GM19395 (cell line): ENCODE data around the gene C4A.
"Not testable (repeated sequence)": the region's sequence is repeated elsewhere in the genome, so short reads cannot be mapped to it uniquely, and the experiment has no call there.

Experiments used
- ATAC-seq: cut with Tn5 transposase; IDR thresholded peaks from one replicate; pipeline ENCODE4 v1.9.1; 2021; ENCODE audit warnings: mild to moderate bottlenecking, moderate library complexity; ENCODE audit not compliant: unreplicated experiment

C4A gene

DNA sequence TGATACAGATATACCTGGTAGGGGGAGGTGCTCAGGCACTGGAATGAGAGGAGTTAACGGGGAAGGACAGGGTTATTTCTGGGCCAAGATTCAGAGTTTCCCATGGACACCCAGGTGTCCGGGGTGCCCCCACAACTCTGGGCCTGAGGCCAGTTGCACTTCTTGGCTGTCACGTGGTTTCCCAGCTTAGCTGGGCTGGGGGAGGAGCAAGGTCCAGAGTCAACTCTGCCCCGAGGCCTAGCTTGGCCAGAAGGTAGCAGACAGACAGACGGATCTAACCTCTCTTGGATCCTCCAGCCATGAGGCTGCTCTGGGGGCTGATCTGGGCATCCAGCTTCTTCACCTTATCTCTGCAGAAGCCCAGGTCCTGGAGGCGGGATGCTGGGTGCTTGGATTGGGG is 32.7 kb downstream of the C4A start, which contains the start of gene C4B:
Gene C4B (plus strand): TSS at position 249 of the 400 bp plus-strand sequence. CDS start 51 bp downstream, at position 300.
- not testable (repeated sequence) for ATAC-seq

DNA sequence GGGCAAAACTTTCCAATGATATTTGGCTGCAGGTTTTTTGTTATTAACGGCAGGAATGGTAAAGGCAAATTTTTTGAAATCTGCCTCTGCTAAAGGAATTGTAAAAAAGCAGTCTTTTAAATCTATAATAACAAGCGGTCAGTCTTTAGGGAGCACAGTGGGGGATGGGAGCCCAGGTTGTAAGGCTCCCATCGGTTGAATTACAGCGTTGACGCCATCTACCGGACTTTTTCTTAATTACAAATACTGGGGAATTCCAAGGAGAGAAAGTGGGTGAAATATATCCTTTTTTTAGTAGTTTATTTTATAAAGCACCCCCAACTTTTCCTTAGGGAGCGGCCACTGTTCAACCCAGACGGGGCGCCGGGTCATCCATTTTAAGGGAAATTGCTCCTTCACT is 40.2 kb downstream of the C4A start:
- not testable (repeated sequence) for ATAC-seq

DNA sequence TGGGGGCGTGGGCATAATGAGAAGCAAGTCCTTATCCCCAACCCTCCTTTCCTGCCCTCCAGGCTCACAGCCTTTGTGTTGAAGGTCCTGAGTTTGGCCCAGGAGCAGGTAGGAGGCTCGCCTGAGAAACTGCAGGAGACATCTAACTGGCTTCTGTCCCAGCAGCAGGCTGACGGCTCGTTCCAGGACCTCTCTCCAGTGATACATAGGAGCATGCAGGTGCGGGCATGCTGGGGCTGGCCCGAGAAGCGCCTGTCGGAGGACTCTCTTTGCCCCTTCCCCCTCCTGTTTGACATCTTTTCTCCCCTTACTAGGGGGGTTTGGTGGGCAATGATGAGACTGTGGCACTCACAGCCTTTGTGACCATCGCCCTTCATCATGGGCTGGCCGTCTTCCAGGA is 46.8 kb downstream of the C4A start:
- ATAC-seq = not testable (repeated sequence)

DNA sequence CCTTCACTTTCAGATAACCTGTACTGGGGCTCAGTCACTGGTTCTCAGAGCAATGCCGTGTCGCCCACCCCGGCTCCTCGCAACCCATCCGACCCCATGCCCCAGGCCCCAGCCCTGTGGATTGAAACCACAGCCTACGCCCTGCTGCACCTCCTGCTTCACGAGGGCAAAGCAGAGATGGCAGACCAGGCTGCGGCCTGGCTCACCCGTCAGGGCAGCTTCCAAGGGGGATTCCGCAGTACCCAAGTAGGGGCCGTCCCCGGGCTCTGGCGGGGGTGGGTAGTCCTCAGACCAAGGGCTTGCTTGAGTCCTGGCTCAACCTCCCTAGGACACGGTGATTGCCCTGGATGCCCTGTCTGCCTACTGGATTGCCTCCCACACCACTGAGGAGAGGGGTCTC is 47.7 kb downstream of the C4A start:
- not testable (repeated sequence) for ATAC-seq

DNA sequence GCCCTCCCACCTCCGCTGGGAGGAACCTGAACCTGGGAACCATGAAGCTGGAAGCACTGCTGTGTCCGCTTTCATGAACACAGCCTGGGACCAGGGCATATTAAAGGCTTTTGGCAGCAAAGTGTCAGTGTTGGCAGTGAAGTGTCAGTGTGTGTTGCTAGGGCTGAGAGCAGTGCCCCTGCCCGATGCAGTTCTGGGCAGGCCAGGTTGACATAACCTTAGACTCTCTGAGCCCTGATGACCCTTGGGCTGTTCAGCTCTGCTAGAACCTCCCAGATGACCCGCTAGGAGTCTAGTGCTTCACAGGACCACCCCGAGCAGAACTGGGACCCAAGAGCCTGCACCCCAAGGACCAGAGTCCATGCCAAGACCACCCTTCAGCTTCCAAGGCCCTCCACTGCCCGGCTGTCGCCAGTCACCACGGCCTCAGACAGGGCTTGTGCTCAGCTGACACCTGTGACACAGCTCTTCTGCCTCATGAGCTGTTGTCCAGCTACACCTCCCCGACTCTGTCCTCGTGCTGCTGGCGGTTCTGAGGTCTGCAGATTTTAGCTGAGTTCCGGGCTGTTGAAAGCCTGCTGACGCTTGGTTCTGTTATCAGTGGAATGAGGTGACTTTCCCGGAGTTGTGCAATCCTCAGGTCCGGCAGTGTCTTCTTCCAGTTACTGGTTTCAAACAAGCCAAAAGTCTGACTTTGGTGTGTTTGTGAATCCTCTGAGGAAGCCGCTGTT is 53.6 kb downstream of the C4A start:
- not testable (repeated sequence) for ATAC-seq

DNA sequence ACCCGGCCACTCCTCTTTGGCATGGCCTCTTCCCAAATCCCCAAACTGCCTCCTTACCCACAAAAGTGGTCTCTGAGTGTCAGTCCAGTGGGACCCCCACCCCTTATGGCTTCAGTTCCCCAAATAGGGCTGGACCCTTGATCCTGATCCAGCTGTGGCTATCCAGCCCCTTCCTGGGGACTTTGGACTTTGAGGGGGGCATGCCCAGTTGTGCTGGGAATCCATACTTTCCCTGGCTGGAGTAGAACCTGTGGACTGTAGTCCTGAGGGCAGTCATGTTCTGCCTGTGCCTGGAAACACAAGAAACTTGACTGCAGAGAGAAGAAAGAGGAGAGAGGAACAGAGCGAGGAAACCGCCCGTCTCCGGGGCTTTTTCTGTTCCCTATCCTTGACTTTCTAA is 55.3 kb downstream of the C4A start:
- not testable (repeated sequence) for ATAC-seq

DNA sequence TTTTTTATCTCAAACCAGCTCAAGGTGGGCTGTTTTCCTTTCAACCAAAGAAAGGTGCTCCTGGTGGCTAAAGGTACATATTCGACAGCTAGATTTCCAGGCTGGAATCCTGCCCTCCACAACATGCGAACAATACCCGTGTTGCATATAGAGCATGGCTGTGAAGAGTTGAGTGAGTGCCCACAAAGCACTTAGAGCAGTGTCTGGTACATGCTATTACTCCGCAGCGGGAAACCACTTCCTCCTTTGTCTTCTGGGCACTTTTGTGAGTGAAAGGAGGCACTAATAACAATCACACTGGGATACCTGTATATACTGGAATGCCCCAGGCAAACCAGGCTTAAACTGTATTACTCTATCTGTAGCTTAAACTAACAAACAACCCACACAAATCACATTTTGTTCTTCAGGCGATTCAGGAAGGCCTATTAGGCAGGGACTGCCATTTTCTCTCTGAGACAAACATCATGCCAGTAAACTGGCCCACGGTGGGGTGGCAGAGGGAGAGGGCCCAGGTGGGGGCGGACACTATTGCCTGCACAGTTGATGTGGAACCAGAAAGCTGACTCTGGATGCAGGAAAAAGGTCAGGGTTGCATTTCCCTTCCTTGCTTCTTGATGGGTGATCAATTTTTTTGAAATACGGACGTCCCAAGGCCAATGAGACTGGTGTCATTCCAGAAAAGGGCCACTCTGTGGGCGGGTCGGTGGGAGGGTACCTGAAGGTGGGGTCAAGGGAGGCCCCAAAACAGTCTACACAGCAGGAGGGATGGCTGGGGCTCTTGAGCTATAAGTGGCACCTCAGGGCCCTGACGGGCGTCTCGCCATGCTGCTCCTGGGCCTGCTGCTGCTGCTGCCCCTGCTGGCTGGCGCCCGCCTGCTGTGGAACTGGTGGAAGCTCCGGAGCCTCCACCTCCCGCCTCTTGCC is 56.0 kb downstream of the C4A start, which contains the start of gene CYP21A2:
Gene CYP21A2 (plus strand): TSS at position 818 of the 927 bp plus-strand sequence. CDS start 8 bp downstream, at position 826.
- not testable (repeated sequence) for ATAC-seq

DNA sequence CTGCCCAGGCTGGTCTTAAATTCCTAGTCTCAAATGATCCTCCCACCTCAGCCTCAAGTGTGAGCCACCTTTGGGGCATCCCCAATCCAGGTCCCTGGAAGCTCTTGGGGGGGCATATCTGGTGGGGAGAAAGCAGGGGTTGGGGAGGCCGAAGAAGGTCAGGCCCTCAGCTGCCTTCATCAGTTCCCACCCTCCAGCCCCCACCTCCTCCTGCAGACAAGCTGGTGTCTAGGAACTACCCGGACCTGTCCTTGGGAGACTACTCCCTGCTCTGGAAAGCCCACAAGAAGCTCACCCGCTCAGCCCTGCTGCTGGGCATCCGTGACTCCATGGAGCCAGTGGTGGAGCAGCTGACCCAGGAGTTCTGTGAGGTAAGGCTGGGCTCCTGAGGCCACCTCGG is 57.0 kb downstream of the C4A start:
- not testable (repeated sequence) for ATAC-seq

DNA sequence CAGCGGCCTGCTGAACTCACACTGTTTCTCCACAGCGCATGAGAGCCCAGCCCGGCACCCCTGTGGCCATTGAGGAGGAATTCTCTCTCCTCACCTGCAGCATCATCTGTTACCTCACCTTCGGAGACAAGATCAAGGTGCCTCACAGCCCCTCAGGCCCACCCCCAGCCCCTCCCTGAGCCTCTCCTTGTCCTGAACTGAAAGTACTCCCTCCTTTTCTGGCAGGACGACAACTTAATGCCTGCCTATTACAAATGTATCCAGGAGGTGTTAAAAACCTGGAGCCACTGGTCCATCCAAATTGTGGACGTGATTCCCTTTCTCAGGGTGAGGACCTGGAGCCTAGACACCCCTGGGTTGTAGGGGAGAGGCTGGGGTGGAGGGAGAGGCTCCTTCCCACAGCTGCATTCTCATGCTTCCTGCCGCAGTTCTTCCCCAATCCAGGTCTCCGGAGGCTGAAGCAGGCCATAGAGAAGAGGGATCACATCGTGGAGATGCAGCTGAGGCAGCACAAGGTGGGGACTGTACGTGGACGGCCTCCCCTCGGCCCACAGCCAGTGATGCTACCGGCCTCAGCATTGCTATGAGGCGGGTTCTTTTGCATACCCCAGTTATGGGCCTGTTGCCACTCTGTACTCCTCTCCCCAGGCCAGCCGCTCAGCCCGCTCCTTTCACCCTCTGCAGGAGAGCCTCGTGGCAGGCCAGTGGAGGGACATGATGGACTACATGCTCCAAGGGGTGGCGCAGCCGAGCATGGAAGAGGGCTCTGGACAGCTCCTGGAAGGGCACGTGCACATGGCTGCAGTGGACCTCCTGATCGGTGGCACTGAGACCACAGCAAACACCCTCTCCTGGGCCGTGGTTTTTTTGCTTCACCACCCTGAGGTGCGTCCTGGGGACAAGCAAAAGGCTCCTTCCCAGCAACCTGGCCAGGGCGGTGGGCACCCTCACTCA is 57.7 kb downstream of the C4A start:
- ATAC-seq = not testable (repeated sequence)

DNA sequence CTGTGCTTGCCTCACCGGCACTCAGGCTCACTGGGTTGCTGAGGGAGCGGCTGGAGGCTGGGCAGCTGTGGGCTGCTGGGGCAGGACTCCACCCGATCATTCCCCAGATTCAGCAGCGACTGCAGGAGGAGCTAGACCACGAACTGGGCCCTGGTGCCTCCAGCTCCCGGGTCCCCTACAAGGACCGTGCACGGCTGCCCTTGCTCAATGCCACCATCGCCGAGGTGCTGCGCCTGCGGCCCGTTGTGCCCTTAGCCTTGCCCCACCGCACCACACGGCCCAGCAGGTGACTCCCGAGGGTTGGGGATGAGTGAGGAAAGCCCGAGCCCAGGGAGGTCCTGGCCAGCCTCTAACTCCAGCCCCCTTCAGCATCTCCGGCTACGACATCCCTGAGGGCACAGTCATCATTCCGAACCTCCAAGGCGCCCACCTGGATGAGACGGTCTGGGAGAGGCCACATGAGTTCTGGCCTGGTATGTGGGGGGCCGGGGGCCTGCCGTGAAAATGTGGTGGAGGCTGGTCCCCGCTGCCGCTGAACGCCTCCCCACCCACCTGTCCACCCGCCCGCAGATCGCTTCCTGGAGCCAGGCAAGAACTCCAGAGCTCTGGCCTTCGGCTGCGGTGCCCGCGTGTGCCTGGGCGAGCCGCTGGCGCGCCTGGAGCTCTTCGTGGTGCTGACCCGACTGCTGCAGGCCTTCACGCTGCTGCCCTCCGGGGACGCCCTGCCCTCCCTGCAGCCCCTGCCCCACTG is 58.6 kb downstream of the C4A start:
- ATAC-seq = not testable (repeated sequence)

DNA sequence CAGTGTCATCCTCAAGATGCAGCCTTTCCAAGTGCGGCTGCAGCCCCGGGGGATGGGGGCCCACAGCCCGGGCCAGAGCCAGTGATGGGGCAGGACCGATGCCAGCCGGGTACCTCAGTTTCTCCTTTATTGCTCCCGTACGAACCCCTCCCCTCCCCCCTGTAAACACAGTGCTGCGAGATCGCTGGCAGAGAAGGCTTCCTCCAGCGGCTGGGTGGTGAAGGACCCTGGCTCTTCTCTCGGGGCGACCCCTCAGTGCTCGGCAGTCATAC is 59.1 kb downstream of the C4A start:
- ATAC-seq = not testable (repeated sequence)

DNA sequence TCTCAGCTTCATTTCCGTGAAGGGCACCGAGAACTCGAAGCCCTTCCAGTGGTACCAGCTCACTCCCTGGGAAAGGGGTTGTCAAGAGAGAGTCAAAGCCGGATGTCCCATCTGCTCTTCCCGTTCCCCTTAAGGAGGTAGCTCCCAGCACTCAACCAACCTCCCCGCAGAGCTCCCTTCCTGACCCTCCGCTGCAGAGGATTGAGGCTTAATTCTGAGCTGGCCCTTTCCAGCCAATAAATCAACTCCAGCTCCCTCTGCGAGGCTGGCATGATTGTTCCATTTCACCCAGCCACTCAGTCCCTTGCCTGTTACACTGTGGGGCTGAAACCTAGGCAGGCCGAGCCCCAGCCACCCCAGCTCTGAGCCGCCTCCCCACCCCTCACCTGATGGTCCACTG is 59.5 kb downstream of the C4A start:
- not testable (repeated sequence) for ATAC-seq

DNA sequence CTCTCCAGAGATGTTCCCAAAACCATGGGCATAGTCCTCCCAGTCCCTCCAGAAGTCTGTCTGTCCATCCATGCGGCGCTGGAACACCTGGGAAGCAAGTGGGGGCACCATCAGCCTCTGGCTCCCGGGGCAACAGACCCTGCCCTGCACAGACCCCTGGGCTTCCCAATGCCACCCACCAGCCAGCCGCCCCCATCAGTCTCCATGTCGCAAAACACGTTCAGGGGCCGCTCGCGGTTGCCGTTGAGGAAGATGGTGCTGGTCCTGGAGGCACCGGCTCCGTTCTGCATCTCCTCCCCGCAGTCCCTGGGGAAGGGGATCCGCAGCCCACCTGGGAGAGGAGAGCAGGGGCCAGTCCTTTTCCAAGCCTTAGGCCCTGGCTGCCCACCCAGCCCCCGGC is 60.4 kb downstream of the C4A start:
- ATAC-seq = not testable (repeated sequence)

DNA sequence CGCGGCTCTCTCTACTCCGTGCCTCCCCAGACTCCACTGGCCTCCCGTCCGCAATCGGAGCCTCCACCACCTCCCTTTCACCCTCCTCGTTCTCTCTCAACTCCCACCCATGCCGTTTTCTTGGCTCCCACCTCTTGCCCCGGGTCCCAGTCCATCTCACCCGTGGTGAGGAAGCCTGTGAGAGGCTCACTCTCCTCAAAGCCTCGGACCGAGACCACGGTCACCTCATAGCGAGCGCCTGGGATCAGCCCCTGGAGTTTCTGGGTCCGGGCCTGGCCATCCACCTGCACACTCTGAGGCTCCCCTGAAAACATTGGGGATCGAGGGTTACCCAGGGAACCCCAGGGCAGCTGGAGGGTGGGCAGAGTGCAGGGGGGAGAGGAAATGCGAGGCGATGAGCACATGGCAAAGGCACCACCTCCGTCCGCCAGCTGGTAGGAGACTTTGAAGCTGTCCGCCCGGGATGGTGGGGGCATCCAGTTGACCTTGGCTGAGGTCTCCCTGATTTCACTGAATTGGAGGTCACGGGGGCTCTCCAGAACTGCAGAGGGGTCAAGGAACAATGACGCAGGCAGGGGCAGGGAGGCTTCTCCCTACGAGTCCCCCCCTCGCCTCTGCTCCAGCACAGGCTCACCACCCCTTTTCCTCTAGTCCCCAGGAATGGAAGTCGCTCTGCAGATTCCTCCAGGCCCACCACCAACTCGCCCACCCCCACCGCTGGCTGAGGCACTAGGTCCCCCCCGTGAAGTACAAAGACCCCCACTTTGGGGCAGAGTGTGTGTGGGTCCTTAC is 61.9 kb downstream of the C4A start:
- ATAC-seq = not testable (repeated sequence)

DNA sequence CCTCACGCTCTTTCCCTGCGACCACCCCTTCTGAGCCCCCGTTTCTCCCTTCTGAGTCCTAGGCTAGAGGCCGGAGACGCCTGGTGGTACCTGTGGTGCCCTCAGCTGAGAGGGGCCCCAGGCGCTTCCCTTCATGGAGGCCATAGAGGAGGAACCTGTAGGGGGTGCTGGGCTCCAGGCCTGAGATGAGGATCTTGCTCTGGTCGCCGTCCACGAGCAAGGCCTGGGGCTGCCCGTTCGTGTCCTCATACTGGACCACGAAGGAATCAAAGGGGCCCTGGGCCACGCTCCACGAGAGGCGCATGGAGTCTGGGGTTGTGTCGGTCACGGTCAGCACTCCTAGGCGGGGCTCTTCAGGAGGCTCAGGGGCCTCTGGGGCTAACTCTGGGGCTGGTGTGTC is 63.1 kb downstream of the C4A start:
- ATAC-seq = not testable (repeated sequence)

DNA sequence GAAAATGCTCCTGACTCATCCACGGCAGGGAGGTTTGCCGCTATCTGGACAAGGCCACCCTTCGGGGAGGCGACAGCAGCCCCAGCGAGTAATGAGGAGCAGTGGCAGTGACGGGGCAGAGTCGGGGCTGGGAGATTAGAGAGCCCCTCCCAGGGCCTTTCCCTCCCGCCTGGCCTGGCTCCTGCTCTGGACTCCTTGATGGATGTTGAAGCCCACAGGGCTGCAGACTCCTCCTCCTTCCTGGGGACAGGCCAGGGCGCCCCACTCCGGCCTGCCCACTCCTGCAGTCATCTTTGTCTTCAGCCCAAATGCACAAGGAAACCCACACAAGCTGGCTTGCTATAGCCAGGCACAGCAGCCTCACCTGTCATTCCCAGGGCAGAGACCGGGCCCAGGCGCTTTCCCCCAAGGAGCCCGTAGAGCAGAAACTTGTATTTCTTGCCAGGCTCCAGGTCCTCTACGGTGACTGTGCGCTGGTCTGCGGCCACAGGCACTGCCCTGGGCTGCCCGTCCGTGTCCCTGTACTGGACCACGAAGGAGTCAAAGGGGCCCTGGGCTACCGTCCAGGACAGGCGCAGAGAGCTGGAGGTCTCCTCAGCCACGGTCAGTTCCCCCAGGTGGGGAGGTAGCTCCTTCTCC is 64.1 kb downstream of the C4A start:
- ATAC-seq = no peak

DNA sequence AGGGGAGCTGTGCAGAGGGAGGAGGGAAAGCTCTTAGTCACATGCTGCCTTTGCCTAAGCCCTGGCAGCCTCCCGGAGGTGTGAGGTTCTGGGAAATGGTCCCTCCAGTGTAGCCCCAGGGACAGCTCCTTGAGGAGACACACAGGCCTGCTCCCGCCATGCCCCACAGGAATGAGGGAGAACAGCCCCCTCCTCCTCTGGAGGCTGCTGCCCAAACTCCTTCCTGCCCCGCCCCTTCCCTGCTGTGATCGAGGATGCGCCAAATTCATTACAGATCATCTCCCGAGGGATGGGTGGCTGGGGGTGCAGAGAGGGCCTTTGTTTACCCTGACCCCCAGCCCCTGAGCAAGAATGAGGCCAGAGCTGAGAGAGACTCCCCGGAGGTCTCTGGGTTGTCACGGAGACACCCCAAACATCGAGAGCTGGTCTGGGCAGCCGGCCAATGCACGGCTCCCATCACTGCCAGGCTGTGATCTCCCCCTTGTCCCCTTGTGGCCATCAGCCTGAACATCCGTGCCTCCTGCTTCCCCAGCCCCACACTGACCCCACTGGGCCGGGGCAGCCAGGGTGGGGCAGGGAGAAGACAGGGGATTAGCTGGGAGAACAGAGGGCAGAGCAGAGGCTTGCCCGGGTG is 64.7 kb downstream of the C4A start:
- ATAC-seq = no peak

DNA sequence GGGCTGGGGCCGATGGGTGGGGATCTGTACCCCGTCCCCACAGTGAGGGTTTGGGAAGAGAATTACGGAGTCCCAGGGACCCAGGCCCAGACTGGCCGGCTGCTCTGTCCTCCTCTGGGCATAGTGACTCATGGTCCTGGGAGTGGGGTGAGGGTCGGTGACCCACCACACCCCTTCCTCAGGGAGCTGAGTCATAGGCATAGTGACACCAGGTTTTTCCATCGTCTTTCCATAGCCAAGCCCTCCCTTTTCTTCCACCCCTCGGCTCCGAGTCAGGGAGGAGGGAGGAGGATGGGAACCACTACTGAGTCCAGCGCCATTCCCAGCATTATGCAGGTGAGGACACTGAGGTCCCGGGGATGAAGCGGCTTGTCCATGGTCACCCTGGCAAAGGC is 65.2 kb downstream of the C4A start:
- ATAC-seq = no peak
